Non-pigmented ciliary epithelial cell (primary cell): ENCODE results near the gene MMP25.
"Not testable (repeated sequence)": the region's sequence is repeated elsewhere in the genome, so short reads cannot be mapped to it uniquely, and the experiment has no call there.

Source experiments
- DNase-seq: peaks from one replicate; pipeline ENCODE4 v3.0.0-alpha.2; 2010; ENCODE audit warnings: low read depth

The MMP25 gene

GRCh38 chr16:3030222-3031212 lies 15.8 kb upstream of the MMP25 start:
- DNase-seq = no peak

- no peak for DNase-seq
These were observed 13.7 kb upstream of the MMP25 start for GRCh38 chr16:3032624-3033023.

- DNase-seq = no peak
These were observed 10.9 kb upstream of the MMP25 start for GRCh38 chr16:3035289-3035971.

- no peak for DNase-seq
These were observed 10.2 kb upstream of the MMP25 start for GRCh38 chr16:3035972-3036725.

- no peak for DNase-seq
These were observed 9.5 kb upstream of the MMP25 start, which contains the start of gene BICDL2 for GRCh38 chr16:3036726-3037315. BICDL2 (minus strand) TSS chr16:3036944; CDS start chr16:3035496, 1,448 bp downstream.

- no peak for DNase-seq
These were observed 8.1 kb upstream of the MMP25 start for GRCh38 chr16:3038256-3038655.

GRCh38 chr16:3038896-3039295 lies 7.5 kb upstream of the MMP25 start:
- DNase-seq = no peak

- no peak for DNase-seq
These were observed 4.0 kb upstream of the MMP25 start for GRCh38 chr16:3042376-3042775.

GRCh38 chr16:3044708-3045107 lies 1.7 kb upstream of the MMP25 start:
- no peak for DNase-seq

- no peak for DNase-seq
These were observed 453 bp downstream of the MMP25 start for GRCh38 chr16:3046641-3047386.

GRCh38 chr16:3047387-3047720 lies 993 bp downstream of the MMP25 start:
- DNase-seq = no peak

- DNase-seq = no peak
These were observed 3.6 kb downstream of the MMP25 start for GRCh38 chr16:3049921-3050481.

GRCh38 chr16:3050487-3050886 lies 4.1 kb downstream of the MMP25 start:
- no peak for DNase-seq

- DNase-seq = no peak
These were observed 4.6 kb downstream of the MMP25 start for GRCh38 chr16:3051009-3051408.

GRCh38 chr16:3051494-3051893 lies 5.1 kb downstream of the MMP25 start:
- DNase-seq = no peak

GRCh38 chr16:3052571-3053329 lies 6.4 kb downstream of the MMP25 start:
- DNase-seq = not testable (repeated sequence)

- not testable (repeated sequence) for DNase-seq
These were observed 7.0 kb downstream of the MMP25 start for GRCh38 chr16:3053330-3053710.

- no peak for DNase-seq
These were observed 8.8 kb downstream of the MMP25 start for GRCh38 chr16:3054965-3055733.

- not testable (repeated sequence) for DNase-seq
These were observed 9.4 kb downstream of the MMP25 start for GRCh38 chr16:3055734-3056115.
